Endodermal cell (in vitro differentiated cells): ENCODE results near the gene CERKL. TPM values are rescaled to one million over a fixed set of nuclear protein-coding genes. Genes with fewer than 3 reads are reported as not detected.

Experiments used
- DNase-seq: peaks from one replicate; pipeline ENCODE4 v3.0.0-alpha.2; 2017
- H3K27ac ChIP-seq: 2 replicates; pipeline ENCODE4 v1.5.1; 2013; ENCODE audit warnings: mild to moderate bottlenecking, low read depth, low read length, moderate library complexity
- H3K27me3 ChIP-seq: 2 replicates; pipeline ENCODE4 v1.6.1; 2013; ENCODE audit warnings: mild to moderate bottlenecking, low read length, moderate library complexity; ENCODE audit not compliant: insufficient read depth, control insufficient read depth, poor library complexity, severe bottlenecking
- H3K36me3 ChIP-seq: 2 replicates; pipeline ENCODE4 v1.7.0; 2013; ENCODE audit warnings: mild to moderate bottlenecking, low read length, moderate library complexity; ENCODE audit not compliant: control insufficient read depth, insufficient read depth
- H3K4me1 ChIP-seq: one replicate; pipeline ENCODE4 v1.7.0; 2013; ENCODE audit warnings: low read length; ENCODE audit not compliant: control insufficient read depth, insufficient read depth
- H3K4me3 ChIP-seq: 2 replicates; pipeline ENCODE4 v1.5.1; 2013; ENCODE audit warnings: mild to moderate bottlenecking, low read length, moderate library complexity
- H3K9ac ChIP-seq: 2 replicates; pipeline ENCODE4 v1.6.1; 2013; ENCODE audit warnings: mild to moderate bottlenecking, low read length, moderate library complexity; ENCODE audit not compliant: poor library complexity, severe bottlenecking; ENCODE audit errors: extremely low read depth
- H3K9me3 ChIP-seq: 2 replicates; pipeline ENCODE4 v1.6.1; 2013; ENCODE audit warnings: mild to moderate bottlenecking, low read length, moderate library complexity; ENCODE audit not compliant: control insufficient read depth
- H3K27ac Mint-ChIP-seq: 2 replicates; pipeline ENCODE4 v1.8.0; 2020; ENCODE audit warnings: mixed read lengths
- H3K27me3 Mint-ChIP-seq: 2 replicates; pipeline ENCODE4 v1.8.0; 2021; ENCODE audit warnings: mild to moderate bottlenecking, mixed read lengths; ENCODE audit not compliant: insufficient read depth
- H3K36me3 Mint-ChIP-seq: 2 replicates; pipeline ENCODE4 v1.8.0; 2020; ENCODE audit warnings: low read depth, mixed read lengths
- H3K4me1 Mint-ChIP-seq: 2 replicates; pipeline ENCODE4 v1.8.0; 2020; ENCODE audit warnings: mixed read lengths
- H3K4me3 Mint-ChIP-seq: 2 replicates; pipeline ENCODE4 v1.8.0; 2020; ENCODE audit warnings: mild to moderate bottlenecking, moderate library complexity, mixed read lengths
- H3K9me3 Mint-ChIP-seq: 2 replicates; pipeline ENCODE4 v1.8.0; 2020; ENCODE audit warnings: mild to moderate bottlenecking, mixed read lengths
- CTCF ChIP-seq: fragments of 200-600 bp; sonication (generic); conservative IDR thresholded peaks from 2 replicates; pipeline ENCODE4 v1.5.0; 2021; ENCODE audit warnings: antibody characterized with exemption, mild to moderate bottlenecking
- WGBS, 2 experiments: methylation state at CpG; one replicate each; pipeline versions ENCODE4 v1.1.5 to v1.1.7; 2013; ENCODE audit warnings: missing lambda C conversion rate in 2 of 2, mixed read lengths in 1 of 2; ENCODE audit not compliant: insufficient coverage in 1 of 2, insufficient read length in 1 of 2; 5-methylcytosine and 5-hydroxymethylcytosine counted together
- total RNA-seq, 2 donors: library from RNA; stranded (reverse); fragmentation: NEBNext Ultra II Directional in 1 of 2; extraction: Animal tissue kit (Norgen Biotek cat#: 25700) in 1 of 2; gene quantifications; 2 replicates in 1 of 2; 3 replicates in 1 of 2; pipeline ENCODE4 v1.2.1, GENCODE V29; 2021

The CERKL gene
- total RNA-seq, 2 donors from 2014 or later, result 0.20 to 0.31 TPM

DNA sequence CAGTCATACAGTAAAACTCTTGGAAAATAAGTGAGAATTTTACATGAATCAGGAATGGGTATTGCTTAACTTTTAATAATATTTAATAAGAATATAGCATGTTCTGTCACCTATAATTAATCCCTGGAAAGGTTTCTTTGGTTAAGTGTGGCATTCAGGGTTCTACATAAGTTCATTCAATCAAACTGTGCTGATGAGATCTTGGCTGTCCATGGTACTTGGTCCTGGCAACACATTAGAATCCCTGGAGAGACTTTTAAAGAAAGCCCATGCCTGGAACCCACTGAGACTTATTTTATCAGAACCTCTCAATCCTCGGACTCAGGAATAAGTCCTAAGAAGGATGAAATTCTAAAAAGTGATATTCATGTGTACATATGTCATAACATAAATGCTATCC lies 60.3 kb downstream of the CERKL start:
- no peaks in the 10 kb centered on the region for H3K36me3 ChIP-seq
- H3K36me3 Mint-ChIP-seq, result no peaks in the 10 kb centered on the region
- no peaks in the 10 kb centered on the region for H3K4me1 ChIP-seq
- no peaks in the 10 kb centered on the region for H3K9me3 Mint-ChIP-seq
- H3K27me3 ChIP-seq, result no peaks in the 10 kb centered on the region
- no peak overlapping the region for H3K4me3 ChIP-seq
- H3K9me3 ChIP-seq, result no peaks in the 10 kb centered on the region
- TF ChIP-seq CTCF, result no peak
- no peak for DNase-seq
- H3K4me3 Mint-ChIP-seq, result no peak overlapping the region
- H3K27me3 Mint-ChIP-seq, result peaks cover 7% of the 10 kb centered on the region
- WGBS, 2 experiments, result no CpG with 5 or more reads among the region's 1 CpG
- H3K27ac Mint-ChIP-seq, result no peak overlapping the region
- H3K27ac ChIP-seq, result no peak overlapping the region
- no peaks in the 10 kb centered on the region for H3K4me1 Mint-ChIP-seq
- no peak overlapping the region for H3K9ac ChIP-seq

DNA sequence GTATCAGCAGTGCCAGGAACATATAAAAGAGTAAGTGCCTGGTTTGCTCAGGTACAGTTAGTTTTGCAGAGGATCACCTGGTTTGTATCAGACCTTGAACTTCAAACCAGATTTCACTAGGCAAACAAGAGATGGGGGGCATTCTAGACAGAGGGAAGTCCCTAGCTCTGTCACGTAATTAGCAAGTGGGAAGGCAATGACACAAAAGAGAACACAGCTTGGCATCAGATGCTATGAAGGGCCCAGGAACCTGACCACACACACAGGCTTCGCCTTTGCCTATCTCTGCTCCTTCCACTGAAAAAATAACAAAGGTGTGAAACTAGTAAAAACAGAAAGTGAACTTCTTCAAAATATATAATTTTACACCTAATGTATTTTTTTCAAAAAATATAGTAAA lies 62.6 kb downstream of the CERKL start:
- H3K9me3 ChIP-seq, result no peaks in the 10 kb centered on the region
- H3K4me3 ChIP-seq, result no peak overlapping the region
- 80 to 87% methylated on average over 1 to 2 of the region's 2 CpGs for WGBS, 2 experiments

DNA sequence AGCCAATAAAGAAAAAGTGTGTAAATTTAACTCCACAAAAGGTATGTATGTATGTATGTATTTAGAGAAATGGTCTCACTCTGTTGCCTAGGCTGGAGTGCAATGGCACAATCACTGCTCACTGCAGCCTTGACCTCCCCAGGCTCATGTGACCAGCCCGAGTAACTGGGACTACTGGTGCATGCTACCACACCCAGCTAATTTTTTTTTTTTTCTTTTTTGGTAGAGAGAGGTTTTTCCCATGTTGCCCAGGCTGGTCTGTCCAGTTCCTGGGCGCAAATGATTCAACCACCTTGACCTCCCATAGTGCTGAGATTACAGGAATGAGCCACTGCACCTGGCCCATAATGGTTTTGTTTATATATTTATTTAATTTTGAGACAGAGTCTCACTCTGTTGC lies 67.1 kb downstream of the CERKL start:
- no peak for TF ChIP-seq CTCF
- H3K4me3 ChIP-seq, result no peak overlapping the region
- no peaks in the 10 kb centered on the region for H3K9me3 Mint-ChIP-seq
- no peaks in the 10 kb centered on the region for H3K36me3 Mint-ChIP-seq
- H3K9ac ChIP-seq, result no peak overlapping the region
- H3K27me3 Mint-ChIP-seq, result peaks cover 21% of the 10 kb centered on the region
- peaks cover 2% of the 10 kb centered on the region for H3K27me3 ChIP-seq
- no peaks in the 10 kb centered on the region for H3K9me3 ChIP-seq
- peaks cover 19% of the 10 kb centered on the region for H3K4me1 Mint-ChIP-seq
- H3K27ac ChIP-seq, result no peak overlapping the region
- no peaks in the 10 kb centered on the region for H3K36me3 ChIP-seq
- H3K4me3 Mint-ChIP-seq, result no peak overlapping the region
- no peak for DNase-seq
- no peak overlapping the region for H3K27ac Mint-ChIP-seq
- 82% methylated on average over 2 of the region's 2 CpGs; no CpG with 5 or more reads in 1 of the 2 experiments for WGBS, 2 experiments
- H3K4me1 ChIP-seq, result no peaks in the 10 kb centered on the region

More for the DNA sequence above, 62.6 kb downstream of the CERKL start:
- H3K9ac ChIP-seq, result no peak overlapping the region
- no peaks in the 10 kb centered on the region for H3K4me1 Mint-ChIP-seq
- no peak for TF ChIP-seq CTCF
- no peak overlapping the region for H3K27ac Mint-ChIP-seq
- no peaks in the 10 kb centered on the region for H3K9me3 Mint-ChIP-seq
- no peak overlapping the region for H3K4me3 Mint-ChIP-seq
- no peaks in the 10 kb centered on the region for H3K36me3 Mint-ChIP-seq
- DNase-seq, result no peak
- H3K36me3 ChIP-seq, result no peaks in the 10 kb centered on the region
- H3K4me1 ChIP-seq, result no peaks in the 10 kb centered on the region
- H3K27ac ChIP-seq, result no peak overlapping the region
- H3K27me3 Mint-ChIP-seq, result peaks cover 13% of the 10 kb centered on the region
- no peaks in the 10 kb centered on the region for H3K27me3 ChIP-seq
